IgD-negative memory B cell (primary cell): ENCODE results near the gene PSMB1. TPM values are rescaled to one million over a fixed set of nuclear protein-coding genes. Genes with fewer than 3 reads are reported as not detected.
"Not testable (repeated sequence)": the region's sequence is repeated elsewhere in the genome, so short reads cannot be mapped to it uniquely, and the experiment has no call there.

Experiments used
- H3K27ac Mint-ChIP-seq, 3 donors: one replicate each; pipeline ENCODE4 v1.8.0; 2020 to 2022; ENCODE audit warnings: mild to moderate bottlenecking in 3 of 3, mixed read lengths in 3 of 3, moderate library complexity in 1 of 3
- H3K27me3 Mint-ChIP-seq: one replicate; pipeline ENCODE4 v1.8.0; 2021; ENCODE audit warnings: mixed read lengths
- H3K36me3 Mint-ChIP-seq: one replicate; pipeline ENCODE4 v1.8.0; 2020; ENCODE audit warnings: mild to moderate bottlenecking, mixed read lengths
- H3K4me1 Mint-ChIP-seq, 3 donors: one replicate each; pipeline ENCODE4 v1.8.0; 2020 to 2022; ENCODE audit warnings: mixed read lengths in 3 of 3, mild to moderate bottlenecking in 1 of 3
- H3K4me3 Mint-ChIP-seq, 4 donors: one replicate each; pipeline ENCODE4 v1.8.0; 2020 to 2022; ENCODE audit warnings: mild to moderate bottlenecking in 4 of 4, mixed read lengths in 4 of 4, moderate library complexity in 3 of 4
- H3K9me3 Mint-ChIP-seq, 3 donors: one replicate each; pipeline ENCODE4 v1.8.0; 2020 to 2021; ENCODE audit warnings: mixed read lengths in 3 of 3, mild to moderate bottlenecking in 1 of 3
- polyA plus RNA-seq: library from polyadenylated mRNA; unstranded; fragments of 300-500 nt; fragmentation: Illumina TruSeq; gene quantifications from one replicate; pipeline ENCODE4 v1.2.3, GENCODE V29; 2021

Gene PSMB1
- polyA plus RNA-seq, 1 donor from 2014 or later, result 444 TPM

DNA sequence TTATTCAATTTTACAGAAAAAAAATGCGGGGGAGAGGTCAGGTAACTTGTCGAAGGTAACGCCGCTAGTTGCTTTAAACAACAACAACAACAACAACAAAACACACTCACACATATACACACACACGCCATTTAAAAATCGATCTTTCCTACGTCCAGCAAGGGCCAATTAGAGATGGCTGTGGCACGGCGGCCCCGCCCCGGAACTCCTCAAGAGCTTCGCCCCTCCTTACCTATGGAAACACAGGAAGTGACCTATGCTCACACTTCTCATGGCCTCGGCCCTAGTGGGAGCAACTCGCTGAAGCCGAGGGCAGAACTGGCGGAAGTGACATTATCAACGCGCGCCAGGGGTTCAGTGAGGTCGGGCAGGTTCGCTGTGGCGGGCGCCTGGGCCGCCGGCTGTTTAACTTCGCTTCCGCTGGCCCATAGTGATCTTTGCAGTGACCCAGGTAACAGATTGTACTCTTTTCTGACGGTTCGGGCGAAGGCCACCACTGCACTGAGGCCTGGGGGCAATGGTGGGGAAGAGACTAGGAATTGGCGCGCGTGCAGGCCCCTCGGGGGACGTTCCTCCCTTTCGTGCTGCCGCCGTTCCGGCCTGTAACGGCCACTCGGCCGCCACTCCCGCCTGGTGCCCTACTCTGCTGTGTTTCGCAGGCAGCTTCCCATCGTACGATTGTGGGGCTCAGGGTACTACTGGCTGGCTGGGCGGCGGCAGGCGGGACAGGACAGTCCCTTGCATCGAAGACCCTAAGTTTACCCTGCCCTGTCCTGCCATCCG is 1.1 kb upstream of the PSMB1 start, which contains the start of gene TBP:
TSS of gene TBP (plus strand) at position 357 of the 783 bp plus-strand sequence. CDS start 2,661 bp downstream, outside the sequence.
- no peaks in the 10 kb centered on the region for H3K27me3 Mint-ChIP-seq
- no peaks in the 10 kb centered on the region for H3K9me3 Mint-ChIP-seq
- peaks cover 11 to 27% (median 24%) of the 10 kb centered on the region in 3 donors for H3K4me1 Mint-ChIP-seq
- no peak within 1 kb of the TSS for H3K4me3 Mint-ChIP-seq
- H3K36me3 Mint-ChIP-seq, result peaks cover 4% of the 10 kb centered on the region
- no peak within 1 kb of the TSS for H3K27ac Mint-ChIP-seq

DNA sequence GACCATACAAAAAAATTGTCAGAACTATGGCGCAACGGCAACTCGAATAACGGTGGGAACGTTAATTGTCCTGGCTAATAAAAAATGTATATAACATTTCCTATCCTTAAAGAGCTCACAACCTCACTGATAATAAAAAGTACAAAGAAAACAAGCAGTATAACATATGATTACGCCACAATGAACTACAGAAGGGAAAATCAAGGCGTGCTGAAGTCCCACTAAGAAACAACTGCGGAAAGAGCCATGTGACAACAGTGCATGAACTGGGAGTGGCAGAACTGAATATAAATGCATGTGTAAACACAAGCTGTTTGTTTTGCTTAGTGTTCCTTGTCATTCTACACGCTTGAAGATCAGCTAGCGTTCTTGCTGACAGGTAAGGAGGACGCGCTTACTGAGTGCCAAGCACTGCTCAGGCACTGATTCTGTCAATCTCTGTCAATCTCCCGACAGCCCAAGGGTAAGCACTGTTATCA is 466 bp upstream of the PSMB1 start:
- Mint-ChIP-seq H3K4me1 (peaks cover 17 to 31% (median 27%) of the 10 kb centered on the region in 3 donors), H3K27me3 (no peaks in the 10 kb centered on the region), H3K9me3 (no peaks in the 10 kb centered on the region), H3K27ac (no peak overlapping the region), H3K36me3 (peaks cover 4% of the 10 kb centered on the region), H3K4me3 (no peak overlapping the region)

DNA sequence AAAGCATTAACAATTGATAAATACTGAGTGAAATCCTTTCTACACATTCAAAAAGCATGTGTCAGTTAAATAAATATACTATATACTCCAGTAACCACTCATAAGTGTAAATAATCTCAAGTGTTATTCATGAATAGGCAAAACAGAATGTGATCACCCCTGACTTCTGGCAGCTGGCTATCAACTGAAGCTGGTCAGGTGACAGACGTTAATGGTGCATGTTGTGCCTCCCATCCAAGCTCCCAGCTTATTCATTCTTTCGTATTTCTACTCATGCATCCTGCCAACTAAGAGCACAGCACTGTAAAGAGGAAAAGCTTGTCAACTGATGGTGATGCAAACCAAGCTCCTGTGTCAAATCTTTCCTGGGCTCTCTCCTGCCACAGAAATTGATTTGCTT is 7.7 kb downstream of the PSMB1 start:
- peaks cover 21 to 27% (median 24%) of the 10 kb centered on the region in 3 donors for H3K4me1 Mint-ChIP-seq
- H3K4me3 Mint-ChIP-seq, result no peak overlapping the region
- peaks cover 7% of the 10 kb centered on the region for H3K36me3 Mint-ChIP-seq
- no peaks in the 10 kb centered on the region for H3K9me3 Mint-ChIP-seq
- no peak overlapping the region for H3K27ac Mint-ChIP-seq
- H3K27me3 Mint-ChIP-seq, result no peaks in the 10 kb centered on the region

DNA sequence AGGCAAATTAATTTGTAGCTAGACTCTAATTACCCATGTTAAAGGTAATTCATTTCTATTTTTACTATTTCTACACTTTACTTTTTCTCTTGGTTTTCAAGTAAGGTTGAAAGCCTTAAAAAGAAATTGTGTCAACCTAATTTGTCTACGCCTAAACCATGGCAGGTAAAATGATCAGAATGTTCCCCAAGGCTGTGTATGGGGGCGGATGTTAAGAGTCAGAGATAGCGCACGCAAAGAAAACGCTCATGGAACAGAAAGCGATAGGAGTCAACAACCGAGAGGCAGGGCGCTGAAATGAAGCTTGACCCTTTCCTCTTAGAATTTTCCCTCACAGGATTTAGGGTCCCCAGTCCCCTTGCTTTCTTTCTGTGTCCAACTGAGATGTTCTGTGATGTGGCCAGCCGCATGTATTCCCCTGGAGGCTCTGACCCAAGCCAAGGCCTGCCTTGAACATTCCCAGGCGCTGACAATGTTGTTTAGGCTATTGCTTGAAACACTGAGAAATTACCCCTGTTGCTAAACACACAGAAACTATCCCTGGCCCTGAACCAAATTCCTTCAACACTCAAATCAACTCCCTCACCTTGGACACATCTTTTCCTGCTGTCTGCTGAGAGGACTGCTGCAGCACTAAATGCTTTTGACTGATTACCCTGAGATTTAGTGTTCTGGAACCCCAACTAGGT is 10.9 kb downstream of the PSMB1 start:
- Mint-ChIP-seq H3K27me3 (no peaks in the 10 kb centered on the region), H3K4me1 (peaks cover 11 to 18% (median 14%) of the 10 kb centered on the region in 3 donors), H3K9me3 (no peaks in the 10 kb centered on the region), H3K4me3 (no peak overlapping the region), H3K27ac (peak overlapping the region in 1 of 3 donors; percentile 31), H3K36me3 (peaks cover 3% of the 10 kb centered on the region)

DNA sequence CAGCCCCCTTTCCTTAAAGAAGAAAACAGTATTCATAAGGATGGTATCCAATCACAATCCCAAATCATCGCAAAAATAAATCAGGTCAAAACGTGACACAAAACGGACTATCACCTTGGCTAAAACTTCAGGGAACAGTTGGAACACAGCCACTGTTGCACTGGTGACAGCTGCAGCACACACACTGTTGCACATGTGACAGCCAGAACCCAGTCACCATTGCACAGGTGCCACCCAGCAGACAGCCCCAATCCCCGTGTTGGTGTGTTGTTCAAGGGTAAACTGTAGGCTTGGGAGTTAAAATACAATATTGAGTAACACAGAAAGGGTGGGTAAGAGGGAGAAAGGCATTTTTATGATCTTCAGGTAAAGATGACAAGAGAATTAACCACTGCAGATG is 15.8 kb downstream of the PSMB1 start:
- H3K27ac Mint-ChIP-seq, result no peak overlapping the region

DNA sequence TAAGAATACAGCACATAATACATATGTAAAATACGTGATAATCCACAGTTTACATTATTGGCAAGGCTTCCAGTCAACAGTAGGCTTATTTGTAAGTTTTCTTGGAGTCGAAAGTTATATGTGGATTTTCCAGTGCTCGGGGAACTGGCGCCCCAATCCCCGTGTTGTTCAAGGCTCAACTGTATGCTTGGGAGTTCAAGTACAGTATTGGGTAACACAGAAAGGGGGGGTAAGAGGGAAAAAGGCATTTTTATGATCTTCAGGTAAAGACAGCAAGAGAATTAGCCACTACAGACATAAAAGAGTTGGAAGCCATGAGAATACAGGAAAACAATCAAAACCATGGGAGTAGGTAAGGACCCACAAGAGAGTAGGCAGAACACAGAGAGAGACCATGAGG is 16.4 kb downstream of the PSMB1 start:
- Mint-ChIP-seq H3K27me3 (no peaks in the 10 kb centered on the region), H3K4me3 (peak overlapping the region in 1 of 4 donors; percentile 63), H3K27ac (no peak overlapping the region), H3K4me1 (peaks cover 10 to 18% (median 13%) of the 10 kb centered on the region in 3 donors), H3K9me3 (no peaks in the 10 kb centered on the region), H3K36me3 (peaks cover 9% of the 10 kb centered on the region)

More for the DNA sequence above, 15.8 kb downstream of the PSMB1 start:
- Mint-ChIP-seq H3K36me3 (peaks cover 9% of the 10 kb centered on the region), H3K4me1 (peaks cover 10 to 18% (median 13%) of the 10 kb centered on the region in 3 donors), H3K4me3 (no peak overlapping the region), H3K27me3 (no peaks in the 10 kb centered on the region), H3K9me3 (no peaks in the 10 kb centered on the region)

DNA sequence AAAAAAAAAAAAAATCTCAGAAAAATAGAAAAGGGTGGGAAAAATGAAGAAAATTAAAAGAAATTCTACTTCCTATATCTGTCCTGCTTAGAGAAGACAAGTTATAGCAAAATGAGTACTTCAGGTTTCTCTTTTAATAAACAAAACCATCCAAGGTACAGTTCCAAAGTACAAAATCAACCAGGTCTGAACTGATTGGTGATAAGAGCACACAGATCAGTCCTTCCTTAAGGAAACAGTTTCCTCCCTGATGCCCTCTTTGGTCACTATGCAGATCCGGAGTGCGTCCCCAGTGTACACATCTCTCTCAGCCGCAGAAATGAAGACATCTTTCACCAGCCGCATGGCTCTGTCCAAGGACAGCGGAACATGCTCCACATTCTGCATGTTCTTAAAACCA is 18.1 kb downstream of the PSMB1 start:
- Mint-ChIP-seq H3K9me3 (no peaks in the 10 kb centered on the region), H3K4me3 (no peak overlapping the region), H3K36me3 (peaks cover 9% of the 10 kb centered on the region), H3K27ac (no peak overlapping the region), H3K27me3 (no peaks in the 10 kb centered on the region), H3K4me1 (peaks cover 8 to 9% (median 9%) of the 10 kb centered on the region in 3 donors)

DNA sequence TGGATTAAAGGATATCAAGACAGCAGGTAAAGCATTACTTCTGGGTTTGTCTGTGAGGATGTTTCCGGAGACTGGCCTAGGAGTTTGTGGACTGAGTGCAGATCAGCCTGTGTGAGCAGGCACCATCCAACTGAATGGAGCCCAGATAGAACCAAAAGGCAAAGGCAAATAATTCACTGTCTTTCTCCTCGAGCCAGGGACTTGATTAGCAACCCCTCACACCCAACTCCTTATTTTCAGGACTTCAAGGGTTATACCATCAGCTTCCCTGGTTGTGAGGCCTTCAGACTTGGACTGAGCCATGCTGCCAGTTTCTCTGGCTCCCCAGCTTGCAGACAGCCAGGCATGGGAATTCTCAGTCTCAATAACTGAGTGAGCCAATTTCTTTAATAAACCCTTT is 19.3 kb downstream of the PSMB1 start:
- H3K27me3 Mint-ChIP-seq, result no peaks in the 10 kb centered on the region
- no peak overlapping the region for H3K4me3 Mint-ChIP-seq
- H3K27ac Mint-ChIP-seq, result no peak overlapping the region
- H3K9me3 Mint-ChIP-seq, result no peaks in the 10 kb centered on the region
- H3K4me1 Mint-ChIP-seq, result peaks cover 0 to 3% (median 0%) of the 10 kb centered on the region in 3 donors
- H3K36me3 Mint-ChIP-seq, result peaks cover 8% of the 10 kb centered on the region

DNA sequence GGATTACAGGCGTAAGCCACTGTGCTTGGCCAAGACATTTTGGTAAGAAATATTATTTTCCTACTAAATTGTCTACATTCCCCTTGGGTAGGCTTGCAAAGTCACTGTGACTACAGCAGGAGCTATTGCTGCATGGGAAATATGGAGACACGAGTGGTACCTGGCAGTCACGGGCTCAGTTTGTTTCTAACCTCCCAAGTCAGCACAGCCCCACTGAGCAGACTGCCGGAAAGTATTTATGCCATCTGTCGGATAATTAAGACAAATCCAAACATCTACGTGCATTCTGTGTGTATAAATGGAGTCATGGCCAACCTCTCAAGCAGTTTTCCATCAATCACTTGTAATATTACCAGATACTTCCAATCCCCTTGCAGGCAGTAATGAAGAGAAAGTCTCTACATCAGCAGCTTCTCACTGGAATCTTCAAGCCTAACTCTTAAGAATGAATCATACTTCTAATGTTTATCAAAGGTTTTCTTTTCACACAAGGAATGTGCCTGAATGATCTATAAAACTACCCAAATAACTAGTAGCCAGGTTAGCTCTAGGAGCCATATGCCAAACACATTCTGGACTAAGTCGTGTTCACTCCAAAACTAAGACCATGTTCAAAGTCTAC is 20.1 kb downstream of the PSMB1 start:
- H3K27ac Mint-ChIP-seq, result peak overlapping the region in 1 of 3 donors; percentile 11
- peaks cover 6% of the 10 kb centered on the region for H3K36me3 Mint-ChIP-seq
- no peaks in the 10 kb centered on the region for H3K27me3 Mint-ChIP-seq
- H3K9me3 Mint-ChIP-seq, result no peaks in the 10 kb centered on the region
- peaks cover 0 to 3% (median 0%) of the 10 kb centered on the region in 3 donors for H3K4me1 Mint-ChIP-seq
- no peak overlapping the region for H3K4me3 Mint-ChIP-seq

DNA sequence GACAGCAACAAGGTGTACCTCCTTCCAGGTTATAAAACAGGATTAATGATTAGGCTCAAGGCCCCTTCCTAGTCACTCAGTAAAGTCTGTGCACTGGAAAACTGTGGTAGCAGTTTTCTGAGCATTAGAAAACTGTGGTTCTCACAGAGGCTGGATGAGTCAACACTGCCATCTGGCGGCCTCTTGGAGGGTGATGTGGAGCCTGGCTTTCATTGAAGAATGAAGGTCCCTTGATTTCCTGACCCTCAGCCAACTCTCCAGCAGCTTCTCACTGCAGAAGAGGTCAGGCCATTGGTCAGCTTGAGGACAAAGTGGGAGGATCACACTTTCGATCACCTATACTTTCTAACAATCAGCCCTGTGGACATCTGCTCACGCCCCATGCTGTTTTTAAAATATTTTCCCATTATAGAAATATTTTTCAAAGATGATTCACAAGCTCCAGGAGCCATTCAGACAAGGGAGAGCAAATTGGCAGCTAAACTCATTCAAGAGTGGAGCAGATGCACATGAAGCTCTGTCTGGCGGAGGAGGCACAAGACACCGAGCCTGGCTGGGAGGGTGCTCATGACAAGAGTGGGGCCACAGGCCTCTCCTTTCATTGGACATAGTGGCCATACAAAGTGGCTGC is 23.2 kb downstream of the PSMB1 start:
- Mint-ChIP-seq H3K9me3 (no peaks in the 10 kb centered on the region), H3K36me3 (peaks cover 2% of the 10 kb centered on the region), H3K27ac (no peak overlapping the region), H3K4me3 (peak overlapping the region in 2 of 4 donors; percentile 43 to 55), H3K27me3 (no peaks in the 10 kb centered on the region), H3K4me1 (no peaks in the 10 kb centered on the region)

DNA sequence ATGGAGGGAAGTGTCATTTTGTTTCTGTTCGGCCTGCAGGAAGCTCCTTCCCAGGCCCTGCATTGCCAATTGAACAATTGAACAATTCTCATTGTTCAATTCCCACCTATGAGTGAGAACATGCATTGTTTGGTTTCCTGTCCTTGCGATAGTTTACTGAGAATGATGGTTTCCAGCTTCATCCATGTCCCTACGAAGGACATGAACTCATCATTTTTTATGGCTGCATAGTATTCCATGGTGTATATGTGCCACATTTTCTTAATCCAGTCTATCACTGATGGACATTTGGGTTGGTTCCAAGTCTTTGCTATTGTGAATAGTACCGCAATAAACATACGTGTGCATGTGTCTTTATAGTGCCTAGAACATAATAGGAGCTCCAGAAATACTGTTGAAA is 25.1 kb downstream of the PSMB1 start:
- H3K36me3 Mint-ChIP-seq, H3K9me3 Mint-ChIP-seq, H3K4me3 Mint-ChIP-seq, H3K27ac Mint-ChIP-seq, H3K4me1 Mint-ChIP-seq, H3K27me3 Mint-ChIP-seq: not testable (repeated sequence)

DNA sequence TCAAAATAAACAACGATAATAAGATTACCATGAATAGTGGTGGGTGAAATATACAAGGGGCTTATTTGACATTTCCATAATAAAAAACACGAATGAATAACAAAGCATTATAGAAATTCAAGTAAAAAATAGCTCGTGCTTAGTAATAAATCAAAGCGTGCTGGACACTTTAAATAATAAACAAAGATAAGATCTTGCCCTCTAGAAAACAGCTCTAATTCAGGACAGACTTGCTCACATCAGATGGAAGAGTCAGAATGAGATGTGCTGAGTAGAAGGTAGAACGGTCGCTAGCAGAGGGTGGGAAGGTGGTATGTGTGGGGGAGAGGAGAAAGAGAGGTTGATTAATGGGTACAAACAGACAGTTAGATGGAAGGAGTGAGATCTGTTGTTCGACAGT is 27.3 kb downstream of the PSMB1 start:
- Mint-ChIP-seq H3K36me3 (no peaks in the 10 kb centered on the region), H3K4me3 (no peak overlapping the region), H3K4me1 (no peaks in the 10 kb centered on the region), H3K27me3 (no peaks in the 10 kb centered on the region), H3K9me3 (no peaks in the 10 kb centered on the region), H3K27ac (no peak overlapping the region)

DNA sequence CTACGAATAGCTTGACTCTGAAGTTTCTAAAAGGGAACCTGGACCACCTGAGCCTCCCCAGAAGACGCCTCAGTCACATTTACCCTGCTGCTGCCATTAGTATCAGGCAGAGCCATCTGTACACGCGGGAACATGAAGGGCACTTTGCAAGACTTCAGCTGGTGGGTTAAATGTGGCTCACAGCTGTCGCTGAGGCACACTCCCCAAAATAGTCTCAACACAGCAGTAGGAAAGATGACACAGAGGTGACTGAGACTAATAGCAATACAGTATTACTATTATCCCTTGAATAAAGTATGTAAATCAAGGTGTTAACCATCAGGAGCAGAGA is 29.0 kb downstream of the PSMB1 start:
- Mint-ChIP-seq H3K36me3 (no peaks in the 10 kb centered on the region), H3K4me1 (no peaks in the 10 kb centered on the region), H3K9me3 (no peaks in the 10 kb centered on the region), H3K4me3 (no peak overlapping the region), H3K27ac (no peak overlapping the region), H3K27me3 (peaks cover 1% of the 10 kb centered on the region)

DNA sequence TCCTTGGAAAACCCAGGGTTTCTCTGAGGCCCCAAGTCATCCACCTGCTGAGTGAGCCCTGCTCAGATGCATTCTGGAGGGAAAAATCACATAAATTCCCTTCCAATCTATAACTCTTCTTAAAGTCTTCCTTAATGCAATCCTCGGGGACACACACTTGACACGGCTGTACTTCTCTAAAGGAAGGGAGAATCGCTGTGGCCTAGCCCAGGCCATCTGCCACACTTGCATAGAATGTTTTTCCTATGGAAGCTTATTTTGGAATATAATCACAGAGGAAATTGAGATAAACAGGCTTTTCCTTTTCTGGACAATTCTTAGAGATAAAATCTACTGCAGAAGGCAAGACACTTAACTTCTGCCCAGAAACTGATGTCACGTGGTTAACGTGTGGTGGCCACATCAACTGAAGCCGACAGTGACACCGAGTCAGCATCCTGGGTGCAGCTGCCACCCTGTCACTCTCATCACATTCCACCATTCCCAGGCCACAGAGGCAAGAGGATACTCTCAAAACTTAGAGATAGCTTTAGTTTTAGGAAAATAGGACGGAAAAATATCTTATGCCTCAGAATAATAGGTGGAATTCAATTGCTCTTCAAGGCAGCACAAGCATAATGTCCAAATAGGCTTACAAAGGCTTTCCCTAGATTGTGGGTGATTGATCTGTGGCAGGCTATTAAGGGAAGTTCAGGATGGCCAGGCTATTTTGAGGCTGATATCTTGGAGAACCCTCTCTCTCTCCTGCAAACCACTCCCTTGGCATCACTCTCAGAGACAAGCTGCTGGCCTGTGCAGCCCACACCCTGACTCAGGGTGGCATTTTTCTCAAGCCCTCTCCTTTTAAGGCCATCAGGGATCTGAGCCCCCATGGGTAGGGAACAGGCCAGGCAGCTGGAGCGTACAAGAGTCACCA is 29.6 kb downstream of the PSMB1 start:
- H3K9me3 Mint-ChIP-seq, result no peaks in the 10 kb centered on the region
- H3K36me3 Mint-ChIP-seq, result no peaks in the 10 kb centered on the region
- H3K27me3 Mint-ChIP-seq, result peaks cover 1% of the 10 kb centered on the region
- H3K4me3 Mint-ChIP-seq, result no peak overlapping the region
- no peaks in the 10 kb centered on the region for H3K4me1 Mint-ChIP-seq
- H3K27ac Mint-ChIP-seq, result no peak overlapping the region
